HCT116 (cell line): ENCODE data around the gene RFC1.

Source experiments
- POLR2AphosphoS5 ChIP-seq: IDR thresholded peaks from 2 replicates; pipeline ENCODE4 v1.6.1; 2011; ENCODE audit warnings: mild to moderate bottlenecking, low read depth, low read length, moderate library complexity
- SIN3A ChIP-seq: IDR thresholded peaks from 2 replicates; pipeline ENCODE4 v1.6.1; 2012; ENCODE audit warnings: low read depth
- TF ChIP-seq, protein P1 (sequence below), 3 experiments: fragments of 200-600 bp in 1 of 3; sonication (generic) in 1 of 3; IDR thresholded peaks in 2 of 3; conservative IDR thresholded peaks in 1 of 3; 2 replicates each; pipeline ENCODE4 v1.5.1; 2012 to 2017; ENCODE audit warnings: low read depth in 2 of 3, low read length in 2 of 3, antibody characterized with exemption in 1 of 3, borderline replicate concordance in 1 of 3, control low read depth in 1 of 3, mild to moderate bottlenecking in 1 of 3, mixed read lengths in 1 of 3, mixed run types in 1 of 3, moderate library complexity in 1 of 3; ENCODE audit not compliant: insufficient read depth in 1 of 3
- TF ChIP-seq, protein P2 (sequence below): IDR thresholded peaks from 2 replicates; pipeline ENCODE4 v1.6.1; 2012; ENCODE audit warnings: low read depth
- TF ChIP-seq, protein P3 (sequence below): IDR thresholded peaks from 2 replicates; pipeline ENCODE4 v1.6.1; 2012

DNA sequence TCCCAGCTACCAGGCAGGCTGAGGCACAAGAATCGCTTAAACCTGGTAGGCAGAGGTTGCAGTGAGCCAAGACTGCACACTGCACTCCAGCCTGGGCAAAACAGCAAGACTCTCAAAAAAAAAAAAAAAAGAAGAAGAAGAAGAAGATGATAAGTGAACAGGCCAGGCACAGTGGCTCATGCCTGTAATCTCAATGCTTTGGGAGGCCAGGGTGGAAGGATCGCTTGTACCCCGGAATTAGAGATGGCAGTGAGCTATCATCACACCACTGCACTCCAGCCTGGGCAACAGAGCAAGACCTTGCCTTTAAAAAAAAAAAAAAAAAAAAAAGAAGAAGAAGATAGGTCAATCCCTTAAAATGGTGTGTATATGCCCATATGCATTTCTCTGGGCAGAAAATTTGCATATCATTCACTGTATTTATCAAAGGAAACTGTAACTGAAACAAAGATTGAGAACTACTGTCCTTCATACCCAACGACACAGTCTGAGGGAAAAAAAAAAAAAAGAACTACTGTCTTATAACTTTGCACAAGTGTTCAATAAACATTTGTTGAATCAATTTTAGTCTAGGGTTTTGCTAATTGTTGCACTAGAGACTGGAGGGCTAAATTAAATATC lies 2.3 kb downstream of the RFC1 start:
- TF ChIP-seq, protein P1, sequence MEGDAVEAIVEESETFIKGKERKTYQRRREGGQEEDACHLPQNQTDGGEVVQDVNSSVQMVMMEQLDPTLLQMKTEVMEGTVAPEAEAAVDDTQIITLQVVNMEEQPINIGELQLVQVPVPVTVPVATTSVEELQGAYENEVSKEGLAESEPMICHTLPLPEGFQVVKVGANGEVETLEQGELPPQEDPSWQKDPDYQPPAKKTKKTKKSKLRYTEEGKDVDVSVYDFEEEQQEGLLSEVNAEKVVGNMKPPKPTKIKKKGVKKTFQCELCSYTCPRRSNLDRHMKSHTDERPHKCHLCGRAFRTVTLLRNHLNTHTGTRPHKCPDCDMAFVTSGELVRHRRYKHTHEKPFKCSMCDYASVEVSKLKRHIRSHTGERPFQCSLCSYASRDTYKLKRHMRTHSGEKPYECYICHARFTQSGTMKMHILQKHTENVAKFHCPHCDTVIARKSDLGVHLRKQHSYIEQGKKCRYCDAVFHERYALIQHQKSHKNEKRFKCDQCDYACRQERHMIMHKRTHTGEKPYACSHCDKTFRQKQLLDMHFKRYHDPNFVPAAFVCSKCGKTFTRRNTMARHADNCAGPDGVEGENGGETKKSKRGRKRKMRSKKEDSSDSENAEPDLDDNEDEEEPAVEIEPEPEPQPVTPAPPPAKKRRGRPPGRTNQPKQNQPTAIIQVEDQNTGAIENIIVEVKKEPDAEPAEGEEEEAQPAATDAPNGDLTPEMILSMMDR (IDR thresholded peaks at IDR 0.05 in 2 of 3, conservative IDR thresholded peaks at IDR 0.05 in 1 of 3; ENCODE audit: borderline replicate concordance in 1 of 3, insufficient read depth in 1 of 3, low read depth in 2 of 3, low read length in 2 of 3), result no peak
- TF ChIP-seq, protein P2, sequence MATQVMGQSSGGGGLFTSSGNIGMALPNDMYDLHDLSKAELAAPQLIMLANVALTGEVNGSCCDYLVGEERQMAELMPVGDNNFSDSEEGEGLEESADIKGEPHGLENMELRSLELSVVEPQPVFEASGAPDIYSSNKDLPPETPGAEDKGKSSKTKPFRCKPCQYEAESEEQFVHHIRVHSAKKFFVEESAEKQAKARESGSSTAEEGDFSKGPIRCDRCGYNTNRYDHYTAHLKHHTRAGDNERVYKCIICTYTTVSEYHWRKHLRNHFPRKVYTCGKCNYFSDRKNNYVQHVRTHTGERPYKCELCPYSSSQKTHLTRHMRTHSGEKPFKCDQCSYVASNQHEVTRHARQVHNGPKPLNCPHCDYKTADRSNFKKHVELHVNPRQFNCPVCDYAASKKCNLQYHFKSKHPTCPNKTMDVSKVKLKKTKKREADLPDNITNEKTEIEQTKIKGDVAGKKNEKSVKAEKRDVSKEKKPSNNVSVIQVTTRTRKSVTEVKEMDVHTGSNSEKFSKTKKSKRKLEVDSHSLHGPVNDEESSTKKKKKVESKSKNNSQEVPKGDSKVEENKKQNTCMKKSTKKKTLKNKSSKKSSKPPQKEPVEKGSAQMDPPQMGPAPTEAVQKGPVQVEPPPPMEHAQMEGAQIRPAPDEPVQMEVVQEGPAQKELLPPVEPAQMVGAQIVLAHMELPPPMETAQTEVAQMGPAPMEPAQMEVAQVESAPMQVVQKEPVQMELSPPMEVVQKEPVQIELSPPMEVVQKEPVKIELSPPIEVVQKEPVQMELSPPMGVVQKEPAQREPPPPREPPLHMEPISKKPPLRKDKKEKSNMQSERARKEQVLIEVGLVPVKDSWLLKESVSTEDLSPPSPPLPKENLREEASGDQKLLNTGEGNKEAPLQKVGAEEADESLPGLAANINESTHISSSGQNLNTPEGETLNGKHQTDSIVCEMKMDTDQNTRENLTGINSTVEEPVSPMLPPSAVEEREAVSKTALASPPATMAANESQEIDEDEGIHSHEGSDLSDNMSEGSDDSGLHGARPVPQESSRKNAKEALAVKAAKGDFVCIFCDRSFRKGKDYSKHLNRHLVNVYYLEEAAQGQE, result no peak
- TF ChIP-seq POLR2AphosphoS5, result no peak
- TF ChIP-seq, protein P3, sequence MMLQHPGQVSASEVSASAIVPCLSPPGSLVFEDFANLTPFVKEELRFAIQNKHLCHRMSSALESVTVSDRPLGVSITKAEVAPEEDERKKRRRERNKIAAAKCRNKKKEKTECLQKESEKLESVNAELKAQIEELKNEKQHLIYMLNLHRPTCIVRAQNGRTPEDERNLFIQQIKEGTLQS, result no peak
- no peak for TF ChIP-seq SIN3A
